Hepatocyte (in vitro differentiated cells): Measurements from ENCODE around the gene PARD3B. TPM values are rescaled to one million over a fixed set of nuclear protein-coding genes. Genes with fewer than 3 reads are reported as not detected.

Source experiments
- DNase-seq: peaks from one replicate; pipeline ENCODE4 v3.0.0-alpha.2; 2016; ENCODE audit warnings: low spot score
- H2AFZ ChIP-seq: fragments of 200-600 bp; sonication (generic); 2 replicates; pipeline ENCODE4 v1.6.0; 2016; ENCODE audit warnings: antibody characterized with exemption, mild to moderate bottlenecking
- H3K27ac ChIP-seq: fragments of 200-600 bp; sonication (generic); 2 replicates; pipeline ENCODE4 v1.5.1; 2016; ENCODE audit warnings: mild to moderate bottlenecking
- H3K27me3 ChIP-seq: fragments of 200-600 bp; sonication (generic); 2 replicates; pipeline ENCODE4 v1.6.1; 2016
- H3K36me3 ChIP-seq: fragments of 200-600 bp; sonication (generic); replicated peaks from 2 replicates; pipeline ENCODE4 v1.5.1; 2016; ENCODE audit warnings: low read depth; ENCODE audit not compliant: insufficient read depth
- H3K4me1 ChIP-seq: fragments of 200-600 bp; sonication (generic); 2 replicates; pipeline ENCODE4 v1.5.1; 2016; ENCODE audit warnings: mild to moderate bottlenecking, moderate library complexity; ENCODE audit not compliant: insufficient read depth
- H3K4me2 ChIP-seq: fragments of 200-600 bp; sonication (generic); 2 replicates; pipeline ENCODE4 v1.6.0; 2016
- H3K4me3 ChIP-seq: fragments of 200-600 bp; sonication (generic); 2 replicates; pipeline ENCODE4 v1.5.1; 2016; ENCODE audit warnings: mild to moderate bottlenecking
- H3K79me2 ChIP-seq: fragments of 200-600 bp; sonication (generic); 2 replicates; pipeline ENCODE4 v1.6.0; 2017; ENCODE audit warnings: mild to moderate bottlenecking
- H3K9me2 ChIP-seq: fragments of 200-600 bp; sonication (generic); replicated peaks from 2 replicates; pipeline ENCODE4 v1.6.0; 2017; ENCODE audit warnings: mild to moderate bottlenecking; ENCODE audit not compliant: insufficient read depth
- H3K9me3 ChIP-seq: fragments of 200-600 bp; sonication (generic); 2 replicates; pipeline ENCODE4 v1.5.1; 2016; ENCODE audit warnings: low read depth, mild to moderate bottlenecking
- H4K20me1 ChIP-seq: fragments of 200-600 bp; sonication (generic); 2 replicates; pipeline ENCODE4 v1.6.0; 2016; ENCODE audit warnings: mild to moderate bottlenecking; ENCODE audit not compliant: insufficient read depth, poor library complexity, severe bottlenecking
- CTCF ChIP-seq: fragments of 200-600 bp; sonication (generic); IDR thresholded peaks from 2 replicates; pipeline ENCODE4 v1.5.1; 2016; ENCODE audit warnings: antibody characterized with exemption, mild to moderate bottlenecking; ENCODE audit not compliant: poor library complexity
- EZH2 ChIP-seq: fragments of 200-600 bp; sonication (generic); IDR thresholded peaks from 2 replicates; pipeline ENCODE4 v1.6.1; 2016; ENCODE audit warnings: antibody characterized with exemption, mild to moderate bottlenecking, borderline replicate concordance
- EZH2phosphoT487 ChIP-seq: fragments of 200-600 bp; sonication (generic); IDR thresholded peaks from one replicate; pipeline ENCODE4 v1.6.1; 2018; ENCODE audit warnings: antibody characterized with exemption, mild to moderate bottlenecking, low read depth, moderate library complexity; ENCODE audit not compliant: unreplicated experiment, severe bottlenecking
- WGBS: methylation state at CpG from one replicate; pipeline ENCODE4 v1.1.6; 2016; ENCODE audit warnings: low lambda C conversion rate; ENCODE audit errors: missing lambda C conversion rate; 5-methylcytosine and 5-hydroxymethylcytosine counted together
- polyA plus RNA-seq: library from polyadenylated mRNA; unstranded; fragments of >200 nt; fragmentation: Nextera tagmentation; extraction: Ambion mirVana; gene quantifications from 2 replicates; pipeline ENCODE4 v1.2.1, GENCODE V29; 2016
- total RNA-seq: library from RNA; depleted of rRNA; stranded (reverse); fragments of >200 nt; gene quantifications from 2 replicates; pipeline ENCODE4 v1.2.3, GENCODE V29; 2014

Gene PARD3B
- total and polyA plus RNA-seq, 2 experiments from 2014 or later = 11.5 to 21.7 TPM

DNA sequence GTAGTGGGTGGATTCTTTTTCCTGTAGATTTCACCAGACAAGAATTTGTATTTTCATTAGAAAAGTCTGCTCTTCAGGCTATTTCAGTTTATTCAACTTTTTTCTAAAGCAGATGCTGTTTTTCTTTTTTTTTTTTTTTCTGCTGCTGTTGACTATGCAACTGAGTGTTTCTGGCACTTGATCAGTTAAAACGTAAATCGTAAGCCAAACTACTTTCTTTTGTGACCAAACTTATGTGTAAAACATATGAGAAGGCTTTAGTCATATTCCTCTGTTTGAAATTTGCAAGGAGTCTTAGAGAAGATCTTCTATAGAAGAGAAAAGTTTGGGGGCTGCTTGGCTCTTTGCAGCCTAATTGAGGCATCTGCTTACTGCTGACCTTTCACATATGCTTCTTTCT, 170.1 kb downstream of the PARD3B start:
- no peak for TF ChIP-seq CTCF
- no peak for TF ChIP-seq EZH2
- no peak for TF ChIP-seq EZH2phosphoT487
- Histone ChIP-seq H2AFZ (no peak overlapping the region), H4K20me1 (no peaks in the 10 kb centered on the region), H3K9me3 (no peaks in the 10 kb centered on the region), H3K36me3 (no peaks in the 10 kb centered on the region), H3K4me2 (no peak overlapping the region), H3K9me2 (no peaks in the 10 kb centered on the region), H3K27ac (no peak overlapping the region), H3K27me3 (no peaks in the 10 kb centered on the region), H3K79me2 (no peaks in the 10 kb centered on the region), H3K4me1 (no peaks in the 10 kb centered on the region), H3K4me3 (no peak overlapping the region)
- WGBS = 86% methylated on average over 2 of the region's 2 CpGs
- DNase-seq = no peak

DNA sequence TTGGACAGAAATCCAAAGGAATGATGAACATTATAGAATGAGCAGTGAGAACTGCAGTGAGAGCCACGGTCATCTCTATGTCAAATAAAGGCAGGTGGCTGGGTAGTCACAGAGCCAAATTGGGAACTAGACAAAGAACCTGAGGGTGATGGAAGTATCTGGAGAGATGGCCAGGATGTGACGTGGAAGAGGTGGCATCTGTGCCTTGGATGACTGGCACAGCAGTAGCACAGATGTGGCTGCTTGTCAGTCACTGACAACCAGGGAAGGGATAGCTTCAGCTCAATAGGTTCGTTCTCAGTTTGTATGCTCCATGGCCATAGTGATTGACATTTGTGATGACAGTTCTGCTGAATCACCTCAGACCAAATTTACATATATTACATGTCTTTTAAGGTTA, 172.3 kb downstream of the PARD3B start:
- H3K4me3 ChIP-seq = no peak overlapping the region
- H3K4me2 ChIP-seq = no peak overlapping the region
- no peaks in the 10 kb centered on the region for H3K79me2 ChIP-seq
- no peaks in the 10 kb centered on the region for H3K27me3 ChIP-seq
- no peak for DNase-seq
- no peaks in the 10 kb centered on the region for H3K9me3 ChIP-seq
- H3K9me2 ChIP-seq = no peaks in the 10 kb centered on the region
- H4K20me1 ChIP-seq = no peaks in the 10 kb centered on the region
- 94% methylated on average over 3 of the region's 3 CpGs for WGBS
- no peaks in the 10 kb centered on the region for H3K36me3 ChIP-seq
- H3K4me1 ChIP-seq = no peaks in the 10 kb centered on the region
- no peak overlapping the region for H2AFZ ChIP-seq
- TF ChIP-seq EZH2phosphoT487 (no peak), CTCF (no peak), EZH2 (no peak)
- H3K27ac ChIP-seq = no peak overlapping the region

DNA sequence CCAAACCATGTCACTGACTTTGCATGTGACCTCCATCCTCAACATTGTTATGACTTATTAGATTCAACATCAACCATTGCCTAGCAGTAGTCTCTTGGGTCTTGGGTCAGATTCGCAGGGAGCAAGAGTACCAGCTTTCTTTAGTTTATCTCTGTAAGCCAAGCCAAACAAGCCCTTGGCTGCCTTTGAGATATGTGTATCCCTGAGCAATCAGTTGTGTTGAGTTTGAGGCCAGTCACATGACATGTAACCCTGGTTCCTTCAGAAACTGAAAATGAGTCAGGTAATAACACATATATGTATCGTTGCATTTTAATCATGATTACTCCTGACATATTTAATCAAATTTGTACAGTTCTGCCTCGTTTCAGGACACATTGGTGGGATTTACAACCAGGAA, 173.3 kb downstream of the PARD3B start:
- no peak overlapping the region for H3K4me2 ChIP-seq
- WGBS = 84% methylated on average over 3 of the region's 3 CpGs
- DNase-seq = no peak

More for the DNA sequence above, 173.3 kb downstream of the PARD3B start:
- no peak for TF ChIP-seq EZH2
- TF ChIP-seq CTCF = no peak
- no peak for TF ChIP-seq EZH2phosphoT487
- no peak overlapping the region for H3K4me3 ChIP-seq
- H2AFZ ChIP-seq = no peak overlapping the region
- H3K4me1 ChIP-seq = no peaks in the 10 kb centered on the region
- H3K36me3 ChIP-seq = no peaks in the 10 kb centered on the region
- H3K9me3 ChIP-seq = no peaks in the 10 kb centered on the region
- no peaks in the 10 kb centered on the region for H4K20me1 ChIP-seq
- no peaks in the 10 kb centered on the region for H3K9me2 ChIP-seq
- H3K79me2 ChIP-seq = no peaks in the 10 kb centered on the region
- no peaks in the 10 kb centered on the region for H3K27me3 ChIP-seq
- no peak overlapping the region for H3K27ac ChIP-seq
